Measurements from ENCODE around the gene TRPC4AP. TPM values are rescaled to one million over a fixed set of nuclear protein-coding genes. Genes with fewer than 3 reads are reported as not detected.

TRPC4AP gene
- total RNA-seq, 1 experiment from 2014 or later: 36.8 TPM

GRCh38 chr20:35012227-35013069 is 80.2 kb downstream of the TRPC4AP start:
- no peaks in the 10 kb centered on the region for H3K27me3 ChIP-seq (replicated peaks)
- no peak overlapping the region for H3K27ac ChIP-seq
- no peaks in the 10 kb centered on the region for H3K4me1 ChIP-seq (replicated peaks)
- H3K9me3 ChIP-seq (replicated peaks): no peaks in the 10 kb centered on the region
- peak in 1 of 2 experiments; percentile 30 for DNase-seq (ENCODE audit: low read depth in 1 of 2, low spot score in 2 of 2)
- H3K4me3 ChIP-seq: no peak overlapping the region
- H3K36me3 ChIP-seq: peaks cover 78% of the 10 kb centered on the region

GRCh38 chr20:35011589-35012226 is 80.9 kb downstream of the TRPC4AP start:
- peak in 1 of 2 experiments; percentile 22 for DNase-seq (ENCODE audit: low read depth in 1 of 2, low spot score in 2 of 2)
- H3K4me3 ChIP-seq: no peak overlapping the region
- H3K9me3 ChIP-seq (replicated peaks): no peaks in the 10 kb centered on the region
- H3K27ac ChIP-seq: no peak overlapping the region
- peaks cover 83% of the 10 kb centered on the region for H3K36me3 ChIP-seq
- no peaks in the 10 kb centered on the region for H3K27me3 ChIP-seq (replicated peaks)
- H3K4me1 ChIP-seq (replicated peaks): no peaks in the 10 kb centered on the region

DNA sequence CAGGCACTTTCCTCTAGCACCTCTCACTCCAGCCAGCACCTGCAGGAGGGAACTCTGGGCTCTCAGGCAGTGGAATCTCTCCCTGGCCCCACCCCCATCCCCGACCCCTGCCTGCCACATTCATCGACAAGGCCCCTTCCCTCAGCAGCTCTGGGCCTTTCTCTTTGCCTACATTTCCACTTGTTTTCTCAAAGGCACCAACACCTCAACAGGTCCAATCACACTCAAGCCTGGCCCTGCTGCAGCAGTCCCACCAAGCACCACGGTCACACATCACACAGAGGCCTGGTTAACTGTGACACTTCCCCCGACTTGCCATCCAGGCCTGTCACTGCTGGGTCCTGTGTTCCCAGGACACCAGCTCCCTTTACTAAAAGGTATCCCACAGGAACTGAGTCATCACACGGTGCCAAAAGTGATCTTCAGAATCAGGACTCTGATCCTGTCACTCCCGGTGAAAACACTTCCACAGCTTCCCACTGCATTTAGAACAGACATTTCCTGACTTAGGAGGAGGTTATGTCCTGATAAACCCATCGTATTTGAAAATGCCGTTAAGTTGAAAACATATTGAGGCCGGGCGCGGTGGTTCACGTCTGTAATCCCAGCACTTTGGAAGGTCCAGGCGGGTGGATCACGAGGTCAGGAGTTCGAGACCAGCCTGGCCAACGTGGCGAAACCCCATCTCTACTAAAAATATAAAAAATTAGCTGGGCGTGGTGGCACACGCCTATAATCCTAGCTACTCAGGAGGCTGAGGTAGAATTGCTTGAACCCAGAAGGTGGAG is 82.0 kb downstream of the TRPC4AP start:
- H3K36me3 ChIP-seq: peaks cover 87% of the 10 kb centered on the region
- DNase-seq (ENCODE audit: low read depth in 1 of 2, low spot score in 2 of 2): no peak
- H3K27ac ChIP-seq: no peak overlapping the region

DNA sequence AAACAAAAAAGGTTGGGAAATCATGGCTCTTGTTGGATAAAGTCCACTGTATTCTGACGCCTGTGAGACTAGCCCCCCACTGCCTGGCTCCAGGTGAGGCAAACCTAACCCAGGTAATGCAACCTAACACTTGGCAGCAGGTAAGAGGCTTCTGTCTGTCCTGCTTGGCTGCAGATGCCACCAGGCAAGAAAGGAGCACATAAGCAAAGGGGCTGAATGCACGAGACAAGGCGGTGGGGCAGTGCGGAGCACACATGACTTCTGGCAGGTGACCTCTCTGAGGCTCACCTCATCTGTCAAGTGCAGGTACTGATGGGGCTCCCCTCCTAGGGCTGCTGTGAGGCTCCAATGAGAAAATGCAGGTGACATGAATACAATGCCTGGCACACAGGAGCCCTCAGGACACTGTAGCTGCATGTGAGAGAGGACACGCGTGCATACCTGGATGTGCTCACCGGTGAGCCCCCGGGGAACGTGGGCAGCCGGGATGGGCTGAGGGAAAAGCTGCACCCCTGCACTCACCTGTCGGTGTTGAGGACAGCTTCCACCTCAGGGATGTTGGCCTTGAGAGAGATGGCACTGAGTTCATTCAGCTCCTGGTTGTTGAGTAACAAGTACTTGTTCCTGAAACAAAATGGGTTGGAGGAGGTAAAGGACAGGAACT is 82.8 kb downstream of the TRPC4AP start:
- no peak overlapping the region for H3K4me3 ChIP-seq
- peaks cover 90% of the 10 kb centered on the region for H3K36me3 ChIP-seq
- no peaks in the 10 kb centered on the region for H3K4me1 ChIP-seq (replicated peaks)
- no peak for DNase-seq (ENCODE audit: low read depth in 1 of 2, low spot score in 2 of 2)
- H3K27ac ChIP-seq: no peak overlapping the region
- H3K9me3 ChIP-seq (replicated peaks): no peaks in the 10 kb centered on the region
- no peaks in the 10 kb centered on the region for H3K27me3 ChIP-seq (replicated peaks)

More for the DNA sequence above, 82.0 kb downstream of the TRPC4AP start:
- no peak overlapping the region for H3K4me3 ChIP-seq
- no peaks in the 10 kb centered on the region for H3K4me1 ChIP-seq (replicated peaks)
- no peaks in the 10 kb centered on the region for H3K9me3 ChIP-seq (replicated peaks)
- H3K27me3 ChIP-seq (replicated peaks): no peaks in the 10 kb centered on the region

GRCh38 chr20:35008411-35009342 is 83.9 kb downstream of the TRPC4AP start:
- Histone ChIP-seq H3K9me3 (replicated peaks) (no peaks in the 10 kb centered on the region), H3K36me3 (peaks cover 97% of the 10 kb centered on the region), H3K4me3 (no peak overlapping the region), H3K27me3 (replicated peaks) (no peaks in the 10 kb centered on the region), H3K27ac (no peak overlapping the region), H3K4me1 (replicated peaks) (no peaks in the 10 kb centered on the region)
- no peak for DNase-seq (ENCODE audit: low read depth in 1 of 2, low spot score in 2 of 2)

GRCh38 chr20:35007891-35008290 is 84.7 kb downstream of the TRPC4AP start:
- H3K4me1 ChIP-seq (replicated peaks): no peaks in the 10 kb centered on the region
- no peaks in the 10 kb centered on the region for H3K9me3 ChIP-seq (replicated peaks)
- H3K4me3 ChIP-seq: no peak overlapping the region
- peaks cover 97% of the 10 kb centered on the region for H3K36me3 ChIP-seq
- no peaks in the 10 kb centered on the region for H3K27me3 ChIP-seq (replicated peaks)
- no peak for DNase-seq (ENCODE audit: low read depth in 1 of 2, low spot score in 2 of 2)
- H3K27ac ChIP-seq: no peak overlapping the region

- Histone ChIP-seq H3K9me3 (replicated peaks) (no peaks in the 10 kb centered on the region), H3K27me3 (replicated peaks) (no peaks in the 10 kb centered on the region), H3K36me3 (peaks cover 97% of the 10 kb centered on the region), H3K4me1 (replicated peaks) (no peaks in the 10 kb centered on the region), H3K4me3 (no peak overlapping the region), H3K27ac (no peak overlapping the region)
- no peak for DNase-seq (ENCODE audit: low read depth in 1 of 2, low spot score in 2 of 2)
Observed at GRCh38 chr20:35007413-35007812, 85.2 kb downstream of the TRPC4AP start.

GRCh38 chr20:35006531-35006971 is 86.1 kb downstream of the TRPC4AP start:
- Histone ChIP-seq H3K27ac (no peak overlapping the region), H3K4me3 (no peak overlapping the region), H3K9me3 (replicated peaks) (no peaks in the 10 kb centered on the region), H3K27me3 (replicated peaks) (no peaks in the 10 kb centered on the region), H3K36me3 (peaks cover 97% of the 10 kb centered on the region), H3K4me1 (replicated peaks) (no peaks in the 10 kb centered on the region)
- no peak for DNase-seq (ENCODE audit: low read depth in 1 of 2, low spot score in 2 of 2)

DNA sequence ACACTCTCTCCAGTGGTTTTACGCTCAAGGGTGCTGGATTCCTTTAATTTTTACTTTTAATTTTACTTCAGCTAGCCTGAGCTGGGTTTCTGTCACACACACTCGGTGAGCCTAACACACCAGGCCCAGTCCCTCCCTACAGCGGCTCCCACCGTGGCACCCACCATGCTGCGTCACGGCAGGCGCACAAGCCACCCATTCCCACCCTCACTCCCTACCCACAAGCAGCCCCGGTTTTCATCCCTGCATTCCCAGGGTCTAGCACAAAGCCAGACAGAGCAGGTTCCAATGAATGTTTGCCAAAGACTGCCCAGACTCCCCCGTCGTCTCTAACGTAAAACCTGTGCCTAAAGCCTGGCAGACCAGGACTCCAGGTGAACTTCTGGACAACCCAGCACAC is 86.6 kb downstream of the TRPC4AP start:
- Histone ChIP-seq H3K27ac (no peak overlapping the region), H3K36me3 (peaks cover 99% of the 10 kb centered on the region), H3K4me3 (no peak overlapping the region), H3K4me1 (replicated peaks) (no peaks in the 10 kb centered on the region), H3K9me3 (replicated peaks) (no peaks in the 10 kb centered on the region), H3K27me3 (replicated peaks) (no peaks in the 10 kb centered on the region)
- no peak for DNase-seq (ENCODE audit: low read depth in 1 of 2, low spot score in 2 of 2)

DNA sequence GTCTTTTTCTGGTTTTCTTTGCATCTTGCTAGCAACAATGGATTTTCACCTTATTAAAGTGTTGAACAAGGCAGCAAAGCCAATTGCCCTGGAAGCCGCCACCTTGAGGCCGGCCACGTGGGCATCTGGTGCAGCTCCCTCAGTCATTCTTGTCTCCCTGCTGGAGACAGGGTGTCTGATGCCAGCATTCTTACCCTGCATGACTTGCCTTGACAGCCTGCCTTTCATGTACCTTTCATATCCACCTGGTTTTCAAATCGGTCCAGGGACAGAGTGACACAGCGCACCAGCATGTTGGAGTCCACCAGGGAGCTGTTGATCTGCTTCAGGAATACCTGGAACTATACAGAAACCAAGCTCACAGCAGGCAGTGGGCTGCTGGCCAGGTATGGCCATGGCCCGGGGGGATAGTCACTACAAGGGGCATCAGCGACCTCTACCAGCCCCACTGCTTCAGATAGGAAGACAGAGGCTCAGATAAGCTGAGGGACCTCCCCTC is 87.1 kb downstream of the TRPC4AP start:
- Histone ChIP-seq H3K27me3 (replicated peaks) (no peaks in the 10 kb centered on the region), H3K4me1 (replicated peaks) (no peaks in the 10 kb centered on the region), H3K4me3 (no peak overlapping the region), H3K9me3 (replicated peaks) (no peaks in the 10 kb centered on the region), H3K27ac (no peak overlapping the region), H3K36me3 (peaks cover 99% of the 10 kb centered on the region)
- DNase-seq (ENCODE audit: low read depth in 1 of 2, low spot score in 2 of 2): no peak

DNA sequence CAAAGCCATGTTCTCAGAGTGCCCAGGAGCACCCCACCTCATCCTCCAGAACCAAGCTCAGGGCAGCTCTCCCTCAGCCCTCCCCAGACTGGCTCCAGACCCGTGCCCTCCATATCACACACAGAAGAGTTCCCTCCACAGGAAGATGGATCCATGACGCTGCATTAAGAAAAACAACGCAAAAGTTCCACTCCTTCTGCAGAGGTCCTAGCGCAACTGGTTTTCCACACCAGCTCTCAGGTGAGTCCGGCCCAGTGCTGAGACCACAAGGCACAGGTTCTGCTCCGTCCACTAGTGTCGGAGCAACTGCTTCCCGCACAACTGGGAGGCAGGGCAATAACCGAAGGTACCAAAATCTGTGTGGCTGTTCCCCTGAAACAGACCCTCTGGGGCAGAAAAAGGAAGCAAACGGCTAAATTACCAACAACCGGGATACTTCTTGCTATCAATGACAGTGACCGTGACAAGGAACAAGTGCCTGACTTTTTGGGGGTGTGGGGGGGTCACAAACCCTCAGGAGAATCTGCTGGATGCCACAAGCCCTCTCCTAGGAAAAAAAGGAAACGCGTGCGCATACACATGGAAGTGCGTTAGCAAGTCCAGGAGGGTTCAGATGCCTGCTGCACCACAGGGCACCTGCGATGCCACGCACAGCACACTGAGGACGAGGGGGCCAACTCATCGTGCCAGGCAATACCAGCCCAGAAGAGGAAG is 87.7 kb downstream of the TRPC4AP start:
- Histone ChIP-seq H3K36me3 (peaks cover 100% of the 10 kb centered on the region), H3K9me3 (replicated peaks) (no peaks in the 10 kb centered on the region), H3K4me3 (no peak overlapping the region), H3K27ac (no peak overlapping the region), H3K4me1 (replicated peaks) (no peaks in the 10 kb centered on the region), H3K27me3 (replicated peaks) (no peaks in the 10 kb centered on the region)
- DNase-seq (ENCODE audit: low read depth in 1 of 2, low spot score in 2 of 2): no peak
